ENCODE results near the gene DDX60. TPM values are rescaled to one million over a fixed set of nuclear protein-coding genes. Genes with fewer than 3 reads are reported as not detected.

The DDX60 gene
- total and polyA plus RNA-seq, 4 donors: 2.9 to 11.3 (median 7.0) TPM

DNA sequence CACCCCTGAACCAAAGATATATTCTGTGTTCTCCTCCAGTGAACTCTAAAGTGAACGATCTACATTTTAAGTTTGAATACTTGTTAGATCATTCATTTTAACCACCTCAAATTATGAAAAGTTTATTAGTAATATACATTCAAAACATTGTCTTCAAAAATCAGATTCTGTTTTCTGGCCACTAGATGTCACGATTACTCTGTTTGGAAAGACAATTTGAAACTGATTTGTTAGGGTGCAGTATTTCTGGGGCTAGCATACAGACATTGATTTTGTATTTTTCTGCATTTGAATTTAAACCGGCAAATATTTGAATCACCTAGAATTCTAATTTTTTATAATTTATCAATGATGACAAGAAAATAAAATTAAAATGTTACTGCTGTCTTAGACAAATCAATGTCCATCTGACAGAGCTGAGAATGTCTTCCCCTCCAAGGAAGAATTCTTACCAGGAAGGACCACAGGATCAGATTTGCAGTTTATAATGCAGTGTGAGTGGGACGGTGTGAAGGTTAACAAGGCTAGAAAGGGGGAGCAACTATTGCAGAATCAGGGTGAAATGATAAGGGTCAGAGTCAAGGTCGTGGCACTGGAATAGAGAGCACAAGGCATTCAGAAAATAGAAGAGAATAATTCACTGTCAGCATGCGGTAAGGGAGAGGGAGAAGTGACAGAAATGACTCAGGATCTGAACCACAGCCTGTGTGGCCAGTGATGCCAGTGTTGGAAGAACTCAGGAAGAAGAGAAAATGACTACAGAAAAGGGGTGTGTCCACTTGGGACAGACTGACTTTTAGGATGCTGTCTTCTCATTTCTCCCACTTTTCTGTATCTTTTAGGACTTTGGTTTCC lies 134.6 kb downstream of the DDX60 start:
- no peak for DNase-seq (ENCODE audit: low spot score)
- Histone ChIP-seq H3K4me3 (ENCODE audit: low read depth in 1 of 3, low read length in 3 of 3) (no peak overlapping the region), H3K9me3 (ENCODE audit: control insufficient read depth in 4 of 4, low read length in 3 of 4) (no peaks in the 10 kb centered on the region), H3K4me1 (ENCODE audit: control insufficient read depth in 4 of 4, insufficient read depth in 4 of 4, low read length in 3 of 4) (no peaks in the 10 kb centered on the region), H3K27ac (ENCODE audit: low read depth in 1 of 2, low read length in 2 of 2) (no peak overlapping the region), H3K9ac (ENCODE audit: low read depth in 1 of 2, low read length in 2 of 2) (no peak overlapping the region), H3K36me3 (ENCODE audit: control insufficient read depth in 4 of 4, insufficient read depth in 3 of 4, low read depth in 1 of 4, low read length in 3 of 4) (peaks cover 3 to 46% (median 40%) of the 10 kb centered on the region in 4 donors), H3K27me3 (ENCODE audit: control insufficient read depth in 4 of 4, insufficient read depth in 4 of 4, low read length in 3 of 4) (no peaks in the 10 kb centered on the region)
- 44% methylated on average over 6 of the region's 6 CpGs for WGBS
- TF ChIP-seq, protein P1, sequence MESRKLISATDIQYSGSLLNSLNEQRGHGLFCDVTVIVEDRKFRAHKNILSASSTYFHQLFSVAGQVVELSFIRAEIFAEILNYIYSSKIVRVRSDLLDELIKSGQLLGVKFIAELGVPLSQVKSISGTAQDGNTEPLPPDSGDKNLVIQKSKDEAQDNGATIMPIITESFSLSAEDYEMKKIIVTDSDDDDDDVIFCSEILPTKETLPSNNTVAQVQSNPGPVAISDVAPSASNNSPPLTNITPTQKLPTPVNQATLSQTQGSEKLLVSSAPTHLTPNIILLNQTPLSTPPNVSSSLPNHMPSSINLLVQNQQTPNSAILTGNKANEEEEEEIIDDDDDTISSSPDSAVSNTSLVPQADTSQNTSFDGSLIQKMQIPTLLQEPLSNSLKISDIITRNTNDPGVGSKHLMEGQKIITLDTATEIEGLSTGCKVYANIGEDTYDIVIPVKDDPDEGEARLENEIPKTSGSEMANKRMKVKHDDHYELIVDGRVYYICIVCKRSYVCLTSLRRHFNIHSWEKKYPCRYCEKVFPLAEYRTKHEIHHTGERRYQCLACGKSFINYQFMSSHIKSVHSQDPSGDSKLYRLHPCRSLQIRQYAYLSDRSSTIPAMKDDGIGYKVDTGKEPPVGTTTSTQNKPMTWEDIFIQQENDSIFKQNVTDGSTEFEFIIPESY (IDR thresholded peaks at IDR 0.05): no peak
- TF ChIP-seq, protein P2, sequence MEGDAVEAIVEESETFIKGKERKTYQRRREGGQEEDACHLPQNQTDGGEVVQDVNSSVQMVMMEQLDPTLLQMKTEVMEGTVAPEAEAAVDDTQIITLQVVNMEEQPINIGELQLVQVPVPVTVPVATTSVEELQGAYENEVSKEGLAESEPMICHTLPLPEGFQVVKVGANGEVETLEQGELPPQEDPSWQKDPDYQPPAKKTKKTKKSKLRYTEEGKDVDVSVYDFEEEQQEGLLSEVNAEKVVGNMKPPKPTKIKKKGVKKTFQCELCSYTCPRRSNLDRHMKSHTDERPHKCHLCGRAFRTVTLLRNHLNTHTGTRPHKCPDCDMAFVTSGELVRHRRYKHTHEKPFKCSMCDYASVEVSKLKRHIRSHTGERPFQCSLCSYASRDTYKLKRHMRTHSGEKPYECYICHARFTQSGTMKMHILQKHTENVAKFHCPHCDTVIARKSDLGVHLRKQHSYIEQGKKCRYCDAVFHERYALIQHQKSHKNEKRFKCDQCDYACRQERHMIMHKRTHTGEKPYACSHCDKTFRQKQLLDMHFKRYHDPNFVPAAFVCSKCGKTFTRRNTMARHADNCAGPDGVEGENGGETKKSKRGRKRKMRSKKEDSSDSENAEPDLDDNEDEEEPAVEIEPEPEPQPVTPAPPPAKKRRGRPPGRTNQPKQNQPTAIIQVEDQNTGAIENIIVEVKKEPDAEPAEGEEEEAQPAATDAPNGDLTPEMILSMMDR (IDR thresholded peaks at IDR 0.05; ENCODE audit: low read depth, low read length, missing input control): peak; percentile 22
- no peak for TF ChIP-seq NR2F2 (IDR thresholded peaks at IDR 0.05)
- no peak for TF ChIP-seq FOXA2 (IDR thresholded peaks at IDR 0.05)
- no peak for TF ChIP-seq RXRA (IDR thresholded peaks at IDR 0.05)
- TF ChIP-seq, protein P3, sequence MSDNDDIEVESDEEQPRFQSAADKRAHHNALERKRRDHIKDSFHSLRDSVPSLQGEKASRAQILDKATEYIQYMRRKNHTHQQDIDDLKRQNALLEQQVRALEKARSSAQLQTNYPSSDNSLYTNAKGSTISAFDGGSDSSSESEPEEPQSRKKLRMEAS (IDR thresholded peaks at IDR 0.05): no peak
- peak; percentile 62 to 80 for TF ChIP-seq RAD21 (IDR thresholded peaks at IDR 0.05)

DNA sequence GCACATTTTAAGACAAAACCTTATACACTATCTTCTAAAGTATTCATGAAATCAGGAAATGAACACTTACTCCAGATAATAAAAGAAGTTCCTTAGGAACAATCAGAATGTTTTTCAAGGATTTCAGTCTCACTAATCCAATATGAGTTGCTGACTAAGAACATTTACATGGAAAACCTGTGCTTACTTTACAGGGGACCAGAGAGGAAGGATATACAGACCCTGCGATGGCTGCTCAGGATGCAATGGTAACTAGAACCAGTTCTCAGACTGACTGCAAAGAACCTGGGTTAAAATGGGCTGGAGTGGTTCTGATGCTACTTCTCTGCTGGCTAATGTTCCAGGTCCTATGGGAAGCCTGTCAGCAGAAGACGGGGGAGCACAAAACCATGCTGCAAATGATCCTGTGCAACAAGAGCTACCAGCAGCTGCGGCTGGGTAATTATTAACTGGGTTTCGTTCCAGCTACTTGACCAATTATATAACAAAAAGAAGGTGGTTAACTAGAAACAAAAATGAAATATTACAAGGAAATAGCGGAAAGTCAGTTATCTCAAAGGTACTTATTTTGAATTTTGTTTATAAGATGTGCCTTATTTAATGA lies 140.9 kb downstream of the DDX60 start:
- Histone ChIP-seq H3K4me1 (ENCODE audit: control insufficient read depth in 4 of 4, insufficient read depth in 4 of 4, low read length in 3 of 4) (peaks cover 0 to 17% (median 8%) of the 10 kb centered on the region in 4 donors), H3K4me3 (ENCODE audit: low read depth in 1 of 3, low read length in 3 of 3) (no peak overlapping the region), H3K27me3 (ENCODE audit: control insufficient read depth in 4 of 4, insufficient read depth in 4 of 4, low read length in 3 of 4) (no peaks in the 10 kb centered on the region), H3K9me3 (ENCODE audit: control insufficient read depth in 4 of 4, low read length in 3 of 4) (no peaks in the 10 kb centered on the region), H3K9ac (ENCODE audit: low read depth in 1 of 2, low read length in 2 of 2) (no peak overlapping the region), H3K27ac (ENCODE audit: low read depth in 1 of 2, low read length in 2 of 2) (no peak overlapping the region), H3K36me3 (ENCODE audit: control insufficient read depth in 4 of 4, insufficient read depth in 3 of 4, low read depth in 1 of 4, low read length in 3 of 4) (peaks cover 0 to 19% (median 7%) of the 10 kb centered on the region in 4 donors)
- TF ChIP-seq YY1 (IDR thresholded peaks at IDR 0.05) (no peak), FOXA2 (IDR thresholded peaks at IDR 0.05) (no peak), TAF1 (conservative IDR thresholded peaks at IDR 0.05) (no peak), FOXA1 (IDR thresholded peaks at IDR 0.05) (no peak), NR2F2 (IDR thresholded peaks at IDR 0.05) (no peak), SP1 (IDR thresholded peaks at IDR 0.05) (no peak), JUND (IDR thresholded peaks at IDR 0.05) (no peak), HNF4A (conservative IDR thresholded peaks at IDR 0.05) (no peak)
- TF ChIP-seq, protein P3 (IDR thresholded peaks at IDR 0.05): no peak
- TF ChIP-seq, protein P4, sequence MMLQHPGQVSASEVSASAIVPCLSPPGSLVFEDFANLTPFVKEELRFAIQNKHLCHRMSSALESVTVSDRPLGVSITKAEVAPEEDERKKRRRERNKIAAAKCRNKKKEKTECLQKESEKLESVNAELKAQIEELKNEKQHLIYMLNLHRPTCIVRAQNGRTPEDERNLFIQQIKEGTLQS (IDR thresholded peaks at IDR 0.05): no peak
- TF ChIP-seq, protein P1 (IDR thresholded peaks at IDR 0.05): no peak
- 45% methylated on average over 5 of the region's 5 CpGs for WGBS
- no peak for DNase-seq (ENCODE audit: low spot score)
